WTC11 (cell line): Measurements from ENCODE around the gene DCHS2.

Source experiments
- JUN ChIP-seq: sonication (generic); formaldehyde crosslinking; IDR thresholded peaks from 2 replicates; pipeline ENCODE4 v1.8.0; 2023; ENCODE audit warnings: mild to moderate bottlenecking, missing genetic modification reagents
- TEAD1 ChIP-seq: sonication (generic); formaldehyde crosslinking; IDR thresholded peaks from 2 replicates; pipeline ENCODE4 v1.8.0; 2022; ENCODE audit warnings: mild to moderate bottlenecking, missing genetic modification reagents
- TF ChIP-seq, protein P1 (sequence below): fragments of 200-600 bp; IDR thresholded peaks from 2 replicates; pipeline ENCODE4 v1.8.0; 2022; ENCODE audit warnings: antibody characterized with exemption
- TF ChIP-seq, protein P2 (sequence below): sonication (generic); formaldehyde crosslinking; conservative IDR thresholded peaks from 2 replicates; pipeline ENCODE4 v1.8.1; 2022; ENCODE audit warnings: mild to moderate bottlenecking, missing genetic modification reagents
- TF ChIP-seq, protein P3 (sequence below): sonication (generic); formaldehyde crosslinking; IDR thresholded peaks from 2 replicates; pipeline ENCODE4 v1.8.1; 2022; ENCODE audit warnings: missing genetic modification reagents, borderline replicate concordance
- TF ChIP-seq, protein P4 (sequence below): sonication (generic); formaldehyde crosslinking; IDR thresholded peaks from 2 replicates; pipeline ENCODE4 v1.8.1; 2023; ENCODE audit warnings: mild to moderate bottlenecking, moderate library complexity, missing genetic modification reagents

DNA sequence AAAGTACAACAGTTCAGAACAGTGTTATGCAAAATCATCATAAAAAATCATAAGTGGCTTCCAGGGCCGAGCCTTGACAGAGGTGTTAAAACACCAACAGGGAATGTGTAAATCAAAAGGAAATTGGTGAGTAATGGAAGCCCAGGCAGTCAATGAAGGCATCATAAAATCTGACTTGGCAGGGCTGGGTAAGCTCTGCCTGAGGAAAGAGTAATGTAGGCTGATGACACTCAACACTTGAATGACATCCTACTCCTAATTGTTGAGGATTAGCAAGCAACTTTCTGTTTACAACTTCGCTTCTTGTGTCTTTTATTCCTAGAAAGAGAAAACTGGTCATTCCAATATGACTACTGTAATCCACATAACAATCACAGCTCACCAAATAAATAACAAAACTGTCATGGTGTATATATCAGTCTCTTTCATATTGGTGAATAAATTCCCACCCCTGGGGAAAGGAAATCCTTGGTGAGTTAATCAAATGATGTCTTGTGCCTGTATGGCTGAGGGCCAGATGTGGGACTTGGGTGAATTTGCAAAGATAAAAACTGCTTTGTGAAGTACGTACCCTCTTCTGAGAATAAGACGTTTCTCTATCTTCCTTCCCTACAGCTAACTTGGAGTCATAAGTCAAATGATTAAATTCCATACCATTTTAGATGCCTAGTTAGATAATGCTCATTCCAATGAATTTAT is 196.8 kb downstream of the DCHS2 start:
- TF ChIP-seq, protein P1, sequence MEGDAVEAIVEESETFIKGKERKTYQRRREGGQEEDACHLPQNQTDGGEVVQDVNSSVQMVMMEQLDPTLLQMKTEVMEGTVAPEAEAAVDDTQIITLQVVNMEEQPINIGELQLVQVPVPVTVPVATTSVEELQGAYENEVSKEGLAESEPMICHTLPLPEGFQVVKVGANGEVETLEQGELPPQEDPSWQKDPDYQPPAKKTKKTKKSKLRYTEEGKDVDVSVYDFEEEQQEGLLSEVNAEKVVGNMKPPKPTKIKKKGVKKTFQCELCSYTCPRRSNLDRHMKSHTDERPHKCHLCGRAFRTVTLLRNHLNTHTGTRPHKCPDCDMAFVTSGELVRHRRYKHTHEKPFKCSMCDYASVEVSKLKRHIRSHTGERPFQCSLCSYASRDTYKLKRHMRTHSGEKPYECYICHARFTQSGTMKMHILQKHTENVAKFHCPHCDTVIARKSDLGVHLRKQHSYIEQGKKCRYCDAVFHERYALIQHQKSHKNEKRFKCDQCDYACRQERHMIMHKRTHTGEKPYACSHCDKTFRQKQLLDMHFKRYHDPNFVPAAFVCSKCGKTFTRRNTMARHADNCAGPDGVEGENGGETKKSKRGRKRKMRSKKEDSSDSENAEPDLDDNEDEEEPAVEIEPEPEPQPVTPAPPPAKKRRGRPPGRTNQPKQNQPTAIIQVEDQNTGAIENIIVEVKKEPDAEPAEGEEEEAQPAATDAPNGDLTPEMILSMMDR: no peak
- TF ChIP-seq, protein P2, sequence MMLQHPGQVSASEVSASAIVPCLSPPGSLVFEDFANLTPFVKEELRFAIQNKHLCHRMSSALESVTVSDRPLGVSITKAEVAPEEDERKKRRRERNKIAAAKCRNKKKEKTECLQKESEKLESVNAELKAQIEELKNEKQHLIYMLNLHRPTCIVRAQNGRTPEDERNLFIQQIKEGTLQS (CRISPR knock-in tag): no peak
- TF ChIP-seq, protein P3, sequence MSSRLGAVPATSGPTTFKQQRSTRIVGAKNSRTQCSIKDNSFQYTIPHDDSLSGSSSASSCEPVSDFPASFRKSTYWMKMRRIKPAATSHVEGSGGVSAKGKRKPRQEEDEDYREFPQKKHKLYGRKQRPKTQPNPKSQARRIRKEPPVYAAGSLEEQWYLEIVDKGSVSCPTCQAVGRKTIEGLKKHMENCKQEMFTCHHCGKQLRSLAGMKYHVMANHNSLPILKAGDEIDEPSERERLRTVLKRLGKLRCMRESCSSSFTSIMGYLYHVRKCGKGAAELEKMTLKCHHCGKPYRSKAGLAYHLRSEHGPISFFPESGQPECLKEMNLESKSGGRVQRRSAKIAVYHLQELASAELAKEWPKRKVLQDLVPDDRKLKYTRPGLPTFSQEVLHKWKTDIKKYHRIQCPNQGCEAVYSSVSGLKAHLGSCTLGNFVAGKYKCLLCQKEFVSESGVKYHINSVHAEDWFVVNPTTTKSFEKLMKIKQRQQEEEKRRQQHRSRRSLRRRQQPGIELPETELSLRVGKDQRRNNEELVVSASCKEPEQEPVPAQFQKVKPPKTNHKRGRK: no peak
- no peak for TF ChIP-seq TEAD1 (CRISPR knock-in tag)
- TF ChIP-seq, protein P4, sequence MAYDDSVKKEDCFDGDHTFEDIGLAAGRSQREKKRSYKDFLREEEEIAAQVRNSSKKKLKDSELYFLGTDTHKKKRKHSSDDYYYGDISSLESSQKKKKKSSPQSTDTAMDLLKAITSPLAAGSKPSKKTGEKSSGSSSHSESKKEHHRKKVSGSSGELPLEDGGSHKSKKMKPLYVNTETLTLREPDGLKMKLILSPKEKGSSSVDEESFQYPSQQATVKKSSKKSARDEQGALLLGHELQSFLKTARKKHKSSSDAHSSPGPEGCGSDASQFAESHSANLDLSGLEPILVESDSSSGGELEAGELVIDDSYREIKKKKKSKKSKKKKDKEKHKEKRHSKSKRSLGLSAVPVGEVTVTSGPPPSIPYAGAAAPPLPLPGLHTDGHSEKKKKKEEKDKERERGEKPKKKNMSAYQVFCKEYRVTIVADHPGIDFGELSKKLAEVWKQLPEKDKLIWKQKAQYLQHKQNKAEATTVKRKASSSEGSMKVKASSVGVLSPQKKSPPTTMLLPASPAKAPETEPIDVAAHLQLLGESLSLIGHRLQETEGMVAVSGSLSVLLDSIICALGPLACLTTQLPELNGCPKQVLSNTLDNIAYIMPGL (CRISPR knock-in tag): no peak
- no peak for TF ChIP-seq JUN (CRISPR knock-in tag)
